VCaP (cell line): ENCODE results near the gene METTL1.
"Not testable (repeated sequence)": the region's sequence is repeated elsewhere in the genome, so short reads cannot be mapped to it uniquely, and the experiment has no call there.

ENCODE experiments used
- H3K27ac ChIP-seq: fragments of 450-650 bp; 2 replicates; pipeline ENCODE4 v1.5.1; 2017
- CTCF ChIP-seq: fragments of 450-650 bp; conservative IDR thresholded peaks from 2 replicates; pipeline ENCODE4 v1.5.1; 2017; ENCODE audit warnings: mild to moderate bottlenecking, moderate library complexity

METTL1 gene

DNA sequence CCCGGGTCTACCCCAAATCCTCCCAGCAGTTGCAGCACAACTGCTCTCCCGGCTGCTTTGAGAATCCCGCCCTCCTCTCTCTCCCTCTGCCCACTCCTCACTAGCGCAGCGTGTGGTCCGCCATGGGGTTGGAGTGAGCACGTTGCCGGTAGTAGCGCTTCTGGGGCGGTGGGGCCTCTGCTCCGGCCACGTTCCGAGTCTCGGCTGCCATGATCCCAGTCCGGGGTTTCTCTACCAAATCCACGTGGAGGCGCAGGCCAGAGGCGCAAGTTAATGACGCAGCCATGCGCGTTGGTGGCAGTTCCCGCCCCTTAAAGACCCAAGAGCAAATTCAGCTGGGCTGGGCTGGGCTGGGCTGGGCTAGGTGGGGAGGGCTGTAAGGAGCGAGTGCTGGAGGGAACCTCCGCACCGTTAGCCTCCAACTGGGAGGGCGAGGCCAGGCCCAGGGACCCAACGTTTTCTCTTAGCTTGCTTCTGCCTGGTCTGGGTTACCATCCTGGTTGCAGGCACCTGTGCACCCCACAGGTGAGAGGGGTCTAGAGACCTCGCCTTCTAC lies at the start of gene METTL1:
Gene METTL1, minus strand, starts transcription at position 233 of the 556 bp plus-strand sequence. Its CDS starts 22 bp downstream, at position 211.
- TF ChIP-seq CTCF: no peak
- peak within 1 kb of the TSS; percentile 98 for H3K27ac ChIP-seq

- not testable (repeated sequence) for H3K27ac ChIP-seq
Measured at GRCh38 chr12:57821015-57821414, 49.1 kb upstream of the METTL1 start.

GRCh38 chr12:57820119-57820518 lies 48.2 kb upstream of the METTL1 start:
- H3K27ac ChIP-seq: not testable (repeated sequence)

DNA sequence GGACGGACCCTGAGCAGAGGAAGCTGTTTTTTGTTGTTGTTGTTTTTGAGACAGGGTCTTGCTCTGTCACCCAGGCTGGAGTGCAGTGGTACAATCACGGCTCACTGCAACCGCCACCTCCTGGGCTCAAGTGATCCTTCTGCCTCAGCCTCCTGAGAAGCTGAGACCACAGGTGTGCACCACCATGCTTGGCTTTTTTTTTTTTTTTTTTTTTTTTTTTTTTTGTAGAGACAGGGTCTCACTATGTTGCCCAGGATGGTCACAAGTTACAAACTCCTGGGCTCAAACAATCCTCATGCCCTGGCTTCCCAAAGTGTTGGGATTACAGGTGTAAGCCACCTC lies 46.1 kb upstream of the METTL1 start:
- H3K27ac ChIP-seq: not testable (repeated sequence)

- TF ChIP-seq CTCF: no peak
- H3K27ac ChIP-seq: no peak overlapping the region
Measured at GRCh38 chr12:57817261-57817989, 45.5 kb upstream of the METTL1 start.

DNA sequence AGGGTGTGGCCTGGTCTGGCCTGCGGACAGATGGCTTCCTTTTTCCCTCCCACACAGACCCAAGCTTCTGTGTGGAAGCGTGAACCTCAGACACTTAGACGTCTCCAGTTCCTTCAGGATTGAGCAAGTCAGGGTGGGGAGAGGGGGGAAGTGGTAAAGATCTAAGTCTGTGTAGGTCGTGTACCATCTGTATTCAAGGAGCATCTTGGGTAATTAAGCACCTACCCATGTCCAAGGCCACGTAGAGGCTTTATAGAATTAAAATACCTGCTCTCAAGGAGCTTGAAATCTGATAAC lies 44.9 kb upstream of the METTL1 start:
- no peak overlapping the region for H3K27ac ChIP-seq
- no peak for TF ChIP-seq CTCF

DNA sequence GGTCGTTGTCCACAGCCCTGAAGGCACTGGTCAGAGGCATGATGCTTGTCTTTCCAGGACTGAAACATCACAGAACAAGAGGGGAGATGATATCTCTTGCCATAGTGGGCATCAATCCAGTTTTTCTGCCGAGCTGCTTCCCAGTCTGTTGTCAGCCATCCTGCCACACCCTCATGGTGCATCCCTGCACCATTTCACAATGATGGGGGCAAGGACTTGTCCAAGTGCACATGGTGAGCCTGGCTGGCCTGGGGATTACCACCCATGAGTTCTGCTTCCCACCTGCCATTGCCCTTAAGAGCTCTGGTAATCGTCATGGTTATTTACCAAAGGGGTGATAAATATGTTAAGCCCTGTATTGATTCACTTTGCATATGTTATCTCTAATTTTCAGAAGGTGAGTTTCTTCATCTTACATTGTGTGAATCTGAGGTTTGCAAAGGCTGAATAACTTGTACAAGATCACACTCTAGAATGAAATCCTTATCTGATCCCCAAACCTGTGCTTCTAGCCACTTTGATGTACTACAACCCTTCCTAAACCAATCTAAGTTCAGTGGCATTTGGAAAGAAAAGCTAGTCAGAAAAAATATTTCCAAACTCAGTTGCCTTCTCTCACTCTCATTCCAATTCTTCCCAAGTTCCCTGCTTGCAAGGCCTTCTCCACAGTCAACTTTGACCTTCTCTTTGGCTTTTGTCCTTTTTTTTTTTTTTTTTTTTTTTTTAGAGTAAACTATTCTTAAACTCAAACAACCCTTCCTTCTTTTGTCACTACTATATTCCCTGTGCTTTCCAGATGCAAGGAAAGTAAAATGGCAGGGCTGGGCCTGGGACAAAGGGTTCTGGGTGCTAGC lies 44.3 kb upstream of the METTL1 start:
- no peak overlapping the region for H3K27ac ChIP-seq
- TF ChIP-seq CTCF: no peak

DNA sequence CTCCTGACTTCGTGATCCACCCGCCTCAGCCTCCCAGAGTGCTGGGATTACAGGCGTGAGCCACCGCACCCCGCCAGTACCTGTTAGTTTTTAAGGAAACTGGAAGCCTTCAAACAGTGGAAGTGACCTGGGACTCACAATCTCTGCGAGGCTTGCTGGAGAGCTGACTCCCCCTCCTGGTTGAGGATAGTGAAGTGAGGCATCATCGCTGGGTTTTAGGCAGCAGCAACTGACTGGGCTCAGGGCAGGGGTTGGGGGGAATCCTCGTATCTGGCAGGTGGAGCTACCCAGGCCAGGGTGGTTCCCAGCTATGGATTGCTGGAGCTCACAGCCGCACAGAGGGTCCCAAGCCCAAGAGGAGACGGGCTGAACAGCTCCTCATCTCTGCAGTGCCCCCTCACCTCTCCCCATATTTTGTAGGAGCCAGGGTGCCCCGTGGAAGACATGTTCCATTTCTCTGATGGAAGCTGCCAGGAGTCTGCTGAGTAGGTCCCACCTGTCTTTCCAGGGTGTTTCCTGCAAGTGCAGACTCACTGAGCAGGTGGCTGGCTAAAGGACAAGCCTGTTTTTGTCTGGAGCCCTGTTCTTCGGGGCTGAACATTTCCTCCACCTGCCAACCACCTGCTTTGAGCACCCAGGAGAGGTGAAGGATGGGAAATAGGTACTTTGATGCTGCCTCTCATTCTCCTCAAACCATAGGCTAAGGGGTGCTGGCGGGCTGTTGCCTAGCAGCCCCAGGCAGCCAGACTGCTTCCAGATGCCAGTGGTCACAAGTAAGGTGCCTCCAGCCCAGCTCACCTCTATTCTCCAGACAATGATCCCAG lies 43.5 kb upstream of the METTL1 start:
- no peak overlapping the region for H3K27ac ChIP-seq
- TF ChIP-seq CTCF: no peak; the same call in 1 of the 2 replicates
